GM23338 (cell line): Measurements from ENCODE around the gene TRPC4. TPM values are rescaled to one million over a fixed set of nuclear protein-coding genes. Genes with fewer than 3 reads are reported as not detected.

Experiments used
- ETS1 ChIP-seq: IDR thresholded peaks from 2 replicates; pipeline ENCODE4 v1.6.1; 2016; ENCODE audit warnings: antibody characterized with exemption
- EZH2phosphoT487 ChIP-seq: fragments of 200-600 bp; sonication (generic); IDR thresholded peaks from one replicate; pipeline ENCODE4 v1.8.1; 2018; ENCODE audit warnings: antibody characterized with exemption; ENCODE audit not compliant: unreplicated experiment
- NANOG ChIP-seq: IDR thresholded peaks from 2 replicates; pipeline ENCODE4 v1.6.1; 2016; ENCODE audit warnings: antibody characterized with exemption, borderline replicate concordance
- REST ChIP-seq: IDR thresholded peaks from one replicate; pipeline ENCODE4 v1.6.1; 2018; ENCODE audit warnings: antibody characterized with exemption; ENCODE audit not compliant: unreplicated experiment
- polyA plus RNA-seq: library from polyadenylated mRNA; unstranded; fragments of >200 nt; fragmentation: Nextera tagmentation; extraction: Ambion mirVana; gene quantifications from 2 replicates; pipeline ENCODE4 v1.2.1, GENCODE V29; 2016
- small RNA-seq: library from RNA; depleted of rRNA; stranded (forward); fragments of <200 nt; gene quantifications from one replicate; pipeline ENCODE3, GENCODE V24; 2014; ENCODE audit warnings: low replicate concordance
- total RNA-seq: library from RNA; depleted of rRNA; stranded (reverse); fragments of >200 nt; shearing (Covaris generic); gene quantifications from 2 replicates; pipeline ENCODE4 v1.2.3, GENCODE V29; 2014
- TF ChIP-seq, protein P1 (sequence below), 2 experiments: fragments of 200-600 bp in 1 of 2; sonication (generic) in 1 of 2; conservative IDR thresholded peaks; 2 replicates each; pipeline versions ENCODE4 v1.5.1 to v1.6.1; 2016 to 2017; ENCODE audit warnings: antibody characterized with exemption in 2 of 2, low read depth in 2 of 2, mild to moderate bottlenecking in 2 of 2, moderate library complexity in 1 of 2

TRPC4 gene
- total and polyA plus RNA-seq, 2 experiments from 2014 or later = 1.1 to 2.1 TPM

GRCh38 chr13:37587236-37587635 is 282.3 kb downstream of the TRPC4 start (continued):
- TF ChIP-seq, protein P1, sequence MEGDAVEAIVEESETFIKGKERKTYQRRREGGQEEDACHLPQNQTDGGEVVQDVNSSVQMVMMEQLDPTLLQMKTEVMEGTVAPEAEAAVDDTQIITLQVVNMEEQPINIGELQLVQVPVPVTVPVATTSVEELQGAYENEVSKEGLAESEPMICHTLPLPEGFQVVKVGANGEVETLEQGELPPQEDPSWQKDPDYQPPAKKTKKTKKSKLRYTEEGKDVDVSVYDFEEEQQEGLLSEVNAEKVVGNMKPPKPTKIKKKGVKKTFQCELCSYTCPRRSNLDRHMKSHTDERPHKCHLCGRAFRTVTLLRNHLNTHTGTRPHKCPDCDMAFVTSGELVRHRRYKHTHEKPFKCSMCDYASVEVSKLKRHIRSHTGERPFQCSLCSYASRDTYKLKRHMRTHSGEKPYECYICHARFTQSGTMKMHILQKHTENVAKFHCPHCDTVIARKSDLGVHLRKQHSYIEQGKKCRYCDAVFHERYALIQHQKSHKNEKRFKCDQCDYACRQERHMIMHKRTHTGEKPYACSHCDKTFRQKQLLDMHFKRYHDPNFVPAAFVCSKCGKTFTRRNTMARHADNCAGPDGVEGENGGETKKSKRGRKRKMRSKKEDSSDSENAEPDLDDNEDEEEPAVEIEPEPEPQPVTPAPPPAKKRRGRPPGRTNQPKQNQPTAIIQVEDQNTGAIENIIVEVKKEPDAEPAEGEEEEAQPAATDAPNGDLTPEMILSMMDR (conservative IDR thresholded peaks at IDR 0.05; ENCODE audit: low read depth in 2 of 2) = no peak
- TF ChIP-seq EZH2phosphoT487 (no peak), ETS1 (no peak), REST (no peak), NANOG (no peak)

Small RNAs within 50 kb of the gene (small RNA-seq; reads per million reads assigned to genes)
- gene RNA5SP26 = not detected
